GM19351 (cell line): Measurements from ENCODE around the gene APOB.
"Not testable (repeated sequence)": the region's sequence is repeated elsewhere in the genome, so short reads cannot be mapped to it uniquely, and the experiment has no call there.

Experiments used
- ATAC-seq: cut with Tn5 transposase; IDR thresholded peaks from one replicate; pipeline ENCODE4 v1.9.1; 2021; ENCODE audit warnings: mild to moderate bottlenecking, moderate library complexity; ENCODE audit not compliant: unreplicated experiment

The APOB gene

DNA sequence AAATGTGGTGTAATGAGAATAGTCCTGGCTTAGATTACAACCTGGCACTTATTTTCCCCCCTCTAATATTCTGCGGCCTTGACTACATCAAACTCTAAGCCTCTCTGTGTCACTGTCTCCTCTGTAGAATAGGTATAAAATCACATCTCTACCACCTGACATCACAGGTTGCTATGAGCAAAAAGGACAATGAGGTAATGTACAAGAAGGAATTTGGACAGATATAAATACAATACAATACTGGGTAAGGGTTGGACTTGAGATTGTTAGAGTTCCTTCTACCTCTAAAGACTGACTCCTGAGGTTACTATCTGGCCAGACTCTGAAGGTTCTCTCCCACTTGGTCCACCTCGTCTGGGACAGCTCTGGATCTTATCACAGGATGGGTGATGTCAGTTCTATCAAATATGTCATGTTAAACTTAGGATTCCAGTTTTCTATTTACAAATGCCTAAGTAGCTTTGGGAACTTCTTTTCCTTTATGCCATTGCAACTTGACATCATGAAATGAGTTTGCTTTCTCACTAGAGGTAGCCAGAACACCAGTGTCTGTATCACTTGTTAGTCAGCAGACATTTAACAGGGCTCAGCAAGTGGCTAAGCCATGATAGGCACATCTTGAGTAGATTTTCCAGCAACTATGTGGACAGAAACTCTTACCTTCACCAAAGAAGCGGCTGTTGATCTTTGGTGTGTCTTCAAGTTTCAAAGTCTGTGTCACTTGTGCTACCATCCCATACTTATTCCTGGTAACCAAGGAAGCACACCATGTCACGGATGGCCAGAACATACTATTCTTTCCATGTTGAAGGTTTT, 9.5 kb downstream of the APOB start:
- no peak for ATAC-seq

DNA sequence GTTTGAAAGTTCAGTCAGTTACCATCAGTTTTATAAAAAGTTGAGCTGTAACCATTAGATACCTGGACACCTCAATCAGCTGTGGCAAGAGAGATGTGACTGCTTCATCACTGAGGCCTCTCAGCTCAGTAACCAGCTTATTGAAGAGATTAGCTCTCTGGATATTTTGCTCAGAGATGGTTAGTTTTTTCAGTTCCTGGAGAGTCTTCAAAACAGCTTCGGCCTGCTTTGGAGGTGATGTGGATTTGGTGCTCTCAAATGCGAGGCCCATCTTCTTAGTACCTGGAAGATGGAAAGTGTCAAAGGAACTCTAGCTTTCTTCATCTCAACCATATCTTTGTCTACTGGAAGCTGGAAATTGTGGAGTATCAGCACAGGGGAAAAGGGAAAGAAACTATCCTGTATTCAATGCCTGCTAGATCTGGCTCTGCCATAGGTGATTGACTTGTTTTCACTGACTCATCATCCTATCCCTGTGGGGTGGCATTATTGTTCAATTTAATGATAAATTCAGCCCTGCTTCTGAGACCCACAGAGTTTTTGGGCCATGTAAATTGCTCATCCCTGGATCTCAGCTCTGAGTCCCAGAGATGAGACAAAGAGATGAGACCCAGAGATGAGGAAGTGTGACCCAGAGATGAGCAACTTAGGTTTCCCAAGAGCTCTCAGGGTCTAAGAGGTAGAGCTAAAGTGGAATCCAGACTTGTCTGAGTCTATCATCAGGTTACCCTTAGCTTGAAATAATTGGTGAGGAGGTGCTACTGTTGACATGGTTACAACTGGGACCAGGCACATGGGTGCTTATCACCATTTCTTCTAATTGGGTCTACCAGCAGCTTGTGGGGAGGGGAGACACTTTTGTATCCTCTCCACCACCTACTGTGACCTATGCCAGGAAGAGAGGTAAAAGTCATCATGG, 10.4 kb downstream of the APOB start:
- ATAC-seq: no peak

DNA sequence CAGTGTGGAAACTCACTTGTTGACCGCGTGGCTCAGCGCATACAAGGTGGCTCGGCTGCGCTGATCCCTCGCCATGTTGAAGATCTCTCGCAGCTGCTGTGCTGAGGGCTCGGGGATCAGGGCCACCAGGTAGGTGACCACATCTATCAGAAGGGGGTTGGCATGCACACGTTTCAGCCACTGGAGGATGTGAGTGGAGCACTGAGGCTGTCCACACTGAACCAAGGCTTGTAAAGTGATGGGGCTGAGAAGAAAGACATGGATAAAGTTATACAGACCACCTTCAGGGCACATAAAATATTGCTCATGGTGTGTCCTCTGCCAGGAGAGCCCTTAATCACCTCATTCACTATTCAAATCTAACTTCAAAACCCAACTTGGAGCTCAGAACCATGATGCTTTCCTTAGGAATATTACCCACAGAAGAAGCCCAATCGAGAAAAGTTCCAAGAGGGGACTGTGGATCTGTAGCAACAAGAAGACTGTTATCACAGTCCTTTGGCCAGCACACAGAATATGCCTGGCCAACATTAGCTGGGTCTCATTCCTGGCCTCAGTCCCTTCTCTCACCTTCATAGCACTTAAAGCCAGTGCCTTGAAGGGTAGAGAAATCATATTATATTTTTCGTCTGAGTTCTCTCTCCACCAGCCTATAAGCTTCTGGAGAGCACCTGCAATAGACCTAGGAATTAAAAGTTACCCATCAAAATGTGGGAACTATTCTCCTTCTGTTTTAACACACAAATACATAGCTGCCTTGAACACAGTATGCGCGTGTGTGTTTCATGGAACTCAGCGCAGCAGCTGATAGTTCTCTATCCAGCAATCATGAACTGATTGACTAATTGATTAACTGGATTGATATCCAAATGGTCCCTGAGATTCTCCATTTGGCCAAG, 11.3 kb downstream of the APOB start:
- ATAC-seq: no peak

DNA sequence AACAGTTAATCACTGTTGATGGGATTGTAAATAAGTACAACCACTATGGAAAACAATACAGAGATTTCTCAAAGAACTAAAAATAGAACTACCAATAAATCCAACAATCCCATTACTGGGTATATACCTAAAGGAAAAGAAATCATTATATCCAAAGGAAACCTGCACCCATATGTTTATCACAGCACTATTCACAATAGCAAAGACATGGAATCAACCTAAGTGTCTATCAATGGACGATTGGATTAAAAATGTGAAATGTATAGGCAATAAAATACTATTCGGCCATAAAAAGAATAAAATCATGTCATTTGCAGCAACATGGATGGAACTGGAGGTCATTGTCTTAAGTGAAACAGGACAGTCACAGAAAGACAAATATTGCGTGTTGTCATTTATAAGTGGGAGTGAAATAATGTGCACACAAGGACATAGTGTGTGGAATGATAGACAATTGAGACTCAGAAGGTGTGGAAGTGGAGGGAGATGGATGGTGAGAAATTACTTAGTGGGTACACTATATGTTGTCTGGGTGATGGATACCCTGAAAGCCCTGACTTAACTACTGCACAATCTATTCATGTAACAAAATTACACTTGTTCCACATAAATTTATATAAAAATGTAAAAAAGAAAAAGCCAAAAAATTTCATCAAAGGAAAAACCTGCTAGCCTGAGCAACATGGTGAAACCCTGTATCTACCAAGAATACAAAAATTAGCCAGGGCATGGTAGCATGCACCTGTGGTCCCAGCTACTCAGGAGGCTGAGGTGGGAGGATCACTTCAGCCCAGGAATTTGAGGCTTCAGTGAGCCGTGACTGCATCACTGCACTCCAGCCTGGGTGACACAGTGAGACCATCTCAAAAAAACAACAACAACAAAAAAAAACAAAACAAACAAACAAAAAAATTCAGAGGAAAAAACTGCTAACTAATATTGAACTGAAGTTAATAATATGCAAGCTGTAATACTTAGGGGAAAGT, 12.6 kb downstream of the APOB start:
- ATAC-seq: no peak

DNA sequence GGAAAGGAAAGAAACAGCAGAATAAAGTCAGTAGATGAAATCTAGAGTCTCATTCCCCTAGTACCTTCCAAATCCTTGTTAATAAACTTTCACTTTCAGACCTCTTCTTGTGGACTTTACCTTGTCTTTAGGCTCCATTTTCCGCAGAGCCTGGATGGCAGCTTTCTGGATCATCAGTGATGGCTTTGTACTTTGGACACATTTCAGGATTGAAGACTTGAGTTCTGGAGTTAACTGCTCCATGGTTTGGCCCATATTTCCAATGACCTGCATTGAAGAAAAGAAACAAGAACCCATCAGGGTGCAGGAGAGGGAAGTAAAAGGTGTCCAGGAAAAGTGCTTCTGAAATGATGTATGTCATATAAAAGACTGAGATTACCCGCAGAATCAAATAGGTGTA, 14.4 kb downstream of the APOB start:
- no peak for ATAC-seq

DNA sequence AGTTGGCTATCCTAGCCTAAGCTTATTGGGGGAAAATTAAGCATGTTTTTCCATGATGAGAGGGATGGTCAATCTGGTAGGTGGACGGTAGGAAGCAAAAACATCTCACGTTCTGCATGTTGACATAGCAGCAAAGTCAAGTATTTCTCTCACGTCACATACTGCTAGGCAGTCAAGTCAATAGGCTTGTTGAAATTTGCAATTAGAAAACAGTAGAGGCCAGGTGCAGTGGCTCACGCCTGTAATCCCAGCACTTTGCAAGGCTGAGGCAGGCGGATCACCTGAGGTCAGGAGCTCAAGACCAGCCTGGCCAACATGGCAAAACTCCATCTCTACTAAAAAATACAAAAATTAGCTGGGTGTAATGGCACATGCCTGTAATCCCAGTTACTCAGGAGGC, 14.9 kb downstream of the APOB start:
- ATAC-seq: not testable (repeated sequence)

DNA sequence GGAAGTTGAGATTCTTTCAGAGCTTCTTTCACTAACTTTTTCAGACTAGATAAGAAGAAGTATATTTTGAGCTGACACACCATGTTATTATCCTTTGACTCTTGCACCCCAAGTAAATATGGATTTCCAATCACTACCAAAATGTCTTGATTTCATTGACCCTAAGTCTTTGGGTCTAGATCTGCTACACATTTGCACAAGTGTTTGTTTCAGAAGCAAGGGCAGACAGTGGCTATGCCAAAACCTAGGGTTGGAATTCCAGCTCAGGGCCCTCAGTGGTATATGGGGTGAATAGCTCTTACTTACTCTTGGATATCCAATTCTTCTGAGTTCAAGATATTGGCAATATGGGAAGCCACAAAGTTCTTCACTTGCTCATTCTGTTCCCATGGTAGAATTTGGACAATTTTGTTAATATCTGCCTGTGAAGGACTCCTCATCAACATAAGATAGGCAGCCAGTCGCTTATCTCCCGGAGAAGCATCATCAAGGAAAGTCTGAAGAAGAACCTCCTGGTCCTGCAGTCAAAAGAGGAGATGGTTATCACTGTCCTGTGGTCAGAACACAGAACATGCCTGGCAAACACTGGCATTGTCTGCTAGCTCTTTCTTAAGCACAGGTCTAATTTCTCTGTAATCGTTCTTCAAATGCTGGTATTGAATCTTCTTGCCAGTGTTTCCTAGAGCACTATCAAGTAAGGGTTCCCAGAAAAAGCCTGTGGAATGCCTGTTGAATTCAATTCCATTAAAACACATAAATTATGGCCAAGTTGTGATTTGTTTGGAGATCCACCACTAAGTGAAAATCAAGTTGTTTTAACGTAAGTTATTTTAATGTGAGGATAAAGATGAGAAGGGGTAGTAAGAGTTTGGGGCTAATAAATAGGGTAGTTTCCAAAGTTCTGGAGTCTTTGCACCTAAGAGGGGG, 15.6 kb downstream of the APOB start:
- no peak for ATAC-seq

DNA sequence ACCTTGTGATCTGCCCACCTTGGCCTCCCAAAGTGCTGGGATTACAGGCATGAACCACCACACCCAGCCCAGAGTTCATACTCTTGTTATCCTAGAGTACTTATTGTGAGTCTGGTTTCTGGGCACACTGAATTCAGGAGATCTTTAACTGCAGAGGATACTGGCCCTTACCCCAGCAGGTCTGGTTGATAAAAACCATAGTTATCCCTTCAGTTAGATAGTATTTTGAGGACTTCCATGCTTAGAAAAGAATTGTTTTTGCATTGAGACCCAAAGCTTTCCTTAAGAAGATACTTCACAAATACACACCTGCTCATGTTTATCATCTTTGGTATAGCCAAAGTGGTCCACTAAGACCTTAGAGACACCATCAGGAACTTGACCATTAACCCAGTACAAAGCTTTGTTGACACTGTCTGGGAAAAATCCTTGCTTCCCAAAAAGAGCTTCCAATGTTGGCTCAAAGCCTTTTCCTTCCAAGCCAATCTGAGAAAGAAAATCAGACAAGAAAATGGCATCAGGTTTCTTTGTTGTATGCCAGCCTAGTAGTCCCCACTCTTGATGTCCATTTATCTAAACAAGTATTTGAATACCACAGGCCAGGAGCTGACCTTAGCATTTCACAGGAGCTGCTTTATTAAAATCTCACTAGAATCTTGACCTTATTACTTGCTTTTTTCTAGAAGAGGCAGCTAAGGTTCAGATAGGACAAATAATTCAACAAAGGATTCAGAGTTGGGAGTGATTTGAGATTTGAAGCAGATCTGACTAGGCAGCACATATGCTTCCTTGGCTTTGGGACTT, 17.2 kb downstream of the APOB start:
- ATAC-seq: no peak

DNA sequence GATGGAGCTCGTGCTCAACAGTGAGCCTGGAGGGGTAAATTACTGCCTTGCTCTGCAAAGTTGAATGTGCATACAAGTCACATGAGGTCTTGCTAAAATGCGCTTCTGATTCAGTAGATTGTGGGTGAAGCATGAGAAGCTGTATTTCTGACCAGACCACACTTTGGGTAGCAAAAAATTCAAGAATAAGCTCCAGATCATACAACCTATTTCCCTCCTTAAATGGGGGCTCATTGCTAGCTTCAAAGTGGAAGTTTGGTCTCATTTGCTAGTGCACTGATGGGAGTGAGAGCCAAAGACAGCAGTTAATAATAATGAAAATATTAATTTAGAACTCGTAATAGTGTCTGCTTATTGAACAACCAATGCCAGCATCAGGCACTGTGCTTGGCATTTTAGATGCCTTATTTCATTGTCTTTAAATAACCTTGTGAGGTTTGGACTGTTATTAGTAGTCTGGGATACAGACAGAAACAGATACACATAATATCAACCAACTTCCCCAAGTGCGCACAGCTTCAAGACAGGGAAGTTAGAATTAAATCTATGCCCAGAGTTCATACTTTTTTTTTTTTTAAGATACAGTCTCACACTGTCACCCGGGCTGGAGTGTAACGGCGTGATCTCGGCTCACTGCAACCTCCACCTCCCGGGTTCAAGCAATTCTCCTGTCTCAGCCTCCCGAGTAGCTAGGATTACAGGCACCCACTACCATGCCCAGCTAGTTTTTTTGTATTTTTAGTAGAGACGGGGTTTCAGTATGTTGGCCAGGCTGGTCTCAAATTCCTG, 18.0 kb downstream of the APOB start:
- no peak for ATAC-seq

DNA sequence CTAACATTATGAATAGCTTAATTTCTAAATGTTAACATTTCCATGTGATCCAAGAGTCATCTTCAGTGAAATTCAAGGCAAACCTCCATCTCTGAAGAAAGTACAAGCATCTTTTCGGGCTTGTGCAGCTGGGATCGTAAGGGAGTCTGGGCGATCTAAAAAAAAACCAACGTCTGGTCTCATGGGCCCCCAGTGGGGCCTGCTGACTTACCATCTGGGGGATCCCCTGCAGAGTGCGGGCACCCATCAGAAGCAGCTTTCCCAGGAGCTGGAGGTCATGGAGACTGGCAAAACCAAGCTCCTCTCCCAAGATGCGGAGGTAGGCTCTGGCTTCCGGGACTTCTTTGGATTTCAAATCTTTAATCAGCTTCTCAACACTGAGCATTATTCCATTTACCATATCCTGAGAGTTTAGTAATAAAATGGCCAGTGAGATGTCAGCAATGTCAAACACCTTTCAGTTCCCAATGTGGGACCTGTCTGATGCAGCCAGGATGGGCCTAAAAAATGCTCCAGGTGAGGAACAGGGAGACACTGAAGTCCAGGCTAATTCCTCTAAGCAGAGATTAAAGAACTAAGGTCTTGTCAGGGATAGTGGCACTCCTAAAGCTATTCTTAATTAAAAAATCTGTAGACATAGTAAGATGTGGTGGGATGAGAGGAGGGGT, 19.0 kb downstream of the APOB start:
- no peak for ATAC-seq

DNA sequence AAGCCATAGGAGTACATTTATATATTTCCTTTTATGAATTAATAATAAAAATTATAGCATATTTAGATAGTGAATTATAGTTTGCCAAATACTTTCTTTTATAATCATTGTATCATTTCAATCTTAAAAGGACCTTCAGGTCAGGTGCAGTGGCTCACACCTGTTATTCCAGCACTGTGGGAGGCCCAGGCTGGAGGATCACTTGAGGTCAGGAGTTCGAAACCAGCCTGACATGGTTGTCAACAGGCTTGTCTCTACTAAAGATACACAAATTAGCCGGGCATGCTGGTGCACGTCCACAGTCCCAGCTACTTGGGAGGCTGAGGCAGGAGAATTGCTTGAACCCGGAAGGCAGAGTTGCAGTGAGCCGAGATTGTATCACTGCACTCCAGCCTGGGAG, 19.7 kb downstream of the APOB start:
- ATAC-seq: no peak

DNA sequence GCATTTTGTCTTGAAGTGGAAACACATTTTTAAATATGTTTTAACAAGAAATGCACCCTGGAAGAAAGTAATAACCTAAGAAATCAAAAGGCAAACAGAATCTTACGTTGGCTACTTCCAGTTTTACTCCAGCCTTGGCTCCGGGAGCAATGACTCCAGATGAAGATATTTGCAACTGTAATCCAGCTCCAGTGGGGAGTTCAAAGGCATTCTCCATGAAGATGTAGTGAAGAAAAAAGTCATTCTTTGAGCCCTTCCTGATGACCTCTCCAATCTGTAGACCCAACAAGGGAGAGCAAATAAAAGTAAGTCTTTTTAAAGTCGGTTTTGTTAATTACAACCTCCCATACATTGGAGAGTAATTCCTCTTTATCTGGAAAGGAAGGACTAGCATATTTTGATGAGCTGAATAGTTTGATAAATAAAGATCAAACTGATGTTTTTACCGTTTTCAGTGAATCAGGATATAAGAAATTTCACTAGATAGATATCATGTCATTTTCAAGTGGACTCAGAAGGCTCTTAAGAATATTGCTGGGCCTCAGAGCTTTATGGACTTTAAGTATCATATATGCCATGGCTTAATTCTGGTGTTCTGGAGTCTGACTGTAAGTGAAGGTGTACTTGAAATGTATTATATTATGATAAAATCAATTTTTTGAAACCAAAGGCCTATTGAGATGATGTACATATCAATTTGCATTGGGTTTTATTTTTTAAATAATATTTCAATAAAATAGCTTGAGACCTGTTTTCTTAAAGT, 20.3 kb downstream of the APOB start:
- ATAC-seq: no peak

DNA sequence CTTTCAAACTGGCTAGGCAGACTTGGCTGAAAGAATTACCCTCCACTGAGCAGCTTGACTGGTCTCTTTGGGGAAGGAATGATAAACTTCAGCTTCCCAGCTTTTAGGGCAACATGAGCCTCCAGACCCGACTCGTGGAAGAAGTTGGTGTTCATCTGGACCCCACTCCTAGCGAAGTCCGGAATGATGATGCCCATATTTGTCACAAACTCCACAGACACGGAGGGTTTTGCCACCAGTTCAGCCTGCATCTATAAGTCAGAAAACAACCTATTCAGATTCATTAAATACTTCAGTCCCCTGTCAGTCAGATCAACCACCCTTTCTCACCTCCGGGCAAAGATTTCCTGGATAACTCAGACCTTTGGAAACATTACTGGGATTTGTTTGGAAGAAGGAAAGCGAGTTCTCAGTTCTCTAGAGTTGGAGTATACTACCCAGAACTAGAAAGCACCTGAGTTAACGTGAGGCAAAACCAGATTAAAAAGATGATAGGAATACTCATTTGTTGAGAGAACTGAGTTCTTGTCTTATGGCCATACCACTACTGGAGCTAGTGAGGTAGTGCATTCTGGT, 21.0 kb downstream of the APOB start:
- no peak for ATAC-seq

DNA sequence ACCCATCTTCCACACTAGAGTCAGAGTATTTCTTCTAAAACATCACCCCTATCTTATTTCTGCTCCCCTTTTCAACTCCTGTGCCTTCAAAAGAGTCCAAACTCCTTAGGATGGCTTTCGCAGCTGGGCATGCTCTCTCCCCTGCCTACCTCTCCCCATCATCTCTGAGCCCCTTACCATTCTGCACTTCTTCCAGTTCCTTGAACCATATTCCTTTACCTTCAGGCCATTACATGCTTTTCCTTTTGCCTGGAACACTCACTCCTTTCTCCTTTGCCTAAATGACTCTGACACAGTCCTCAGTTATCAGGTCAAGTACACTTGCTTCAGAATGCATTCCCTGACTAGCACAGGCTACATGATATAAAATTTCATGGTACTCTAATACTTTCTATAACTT, 22.4 kb downstream of the APOB start:
- no peak for ATAC-seq

DNA sequence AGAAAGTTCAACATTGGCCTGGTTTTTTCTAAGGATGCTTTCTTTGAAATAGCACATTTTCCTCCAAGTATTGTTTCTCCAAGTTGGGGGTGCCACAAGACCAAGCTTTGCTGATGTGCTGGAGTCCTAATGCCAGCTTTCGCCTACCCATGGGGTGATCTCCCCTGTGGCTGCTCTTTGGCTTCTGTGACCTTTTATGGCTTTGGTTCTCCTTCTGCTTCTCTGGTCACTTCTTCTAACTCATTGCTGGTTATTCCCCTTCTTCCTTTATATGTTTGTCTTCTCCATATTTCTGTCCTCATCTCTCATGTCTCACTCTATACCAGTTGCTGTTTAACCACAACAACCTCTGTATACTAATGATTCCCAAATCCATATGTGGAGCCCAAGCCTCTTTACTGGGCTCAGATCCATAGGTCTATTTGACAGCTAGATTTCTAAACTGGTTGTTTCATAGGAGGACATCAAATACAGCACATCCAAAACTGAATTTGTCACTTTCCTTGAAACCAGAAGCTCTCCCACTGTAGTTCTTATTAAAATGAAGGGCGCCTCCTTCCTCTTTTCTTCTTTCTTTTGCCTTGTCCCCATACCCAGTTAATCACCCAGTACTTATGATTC, 23.1 kb downstream of the APOB start:
- ATAC-seq: no peak
